NCI-H1105 (cell line): ENCODE data around the gene FAF2.

Experiments used
- DNase-seq: peaks from one replicate; lab custom pipeline; 2025; lab: John Stamatoyannopoulos, UW

The FAF2 gene

GRCh38 chr5:176501333-176501732, 53.1 kb downstream of the FAF2 start:
- no peak for DNase-seq

- DNase-seq, result no peak
Observed at GRCh38 chr5:176503496-176503895, 55.3 kb downstream of the FAF2 start.

- DNase-seq, result no peak
Observed at GRCh38 chr5:176507911-176508310, 59.7 kb downstream of the FAF2 start.

- no peak for DNase-seq
Observed at GRCh38 chr5:176508603-176509002, 60.4 kb downstream of the FAF2 start.

GRCh38 chr5:176513788-176514187, 65.6 kb downstream of the FAF2 start:
- no peak for DNase-seq

GRCh38 chr5:176514244-176514950, 66.2 kb downstream of the FAF2 start:
- no peak for DNase-seq

GRCh38 chr5:176515396-176515795, 67.2 kb downstream of the FAF2 start:
- no peak for DNase-seq

- no peak for DNase-seq
Observed at GRCh38 chr5:176517053-176517661, 69.0 kb downstream of the FAF2 start.

GRCh38 chr5:176519810-176520720, 71.9 kb downstream of the FAF2 start:
- DNase-seq, result no peak

GRCh38 chr5:176521286-176521685, 73.1 kb downstream of the FAF2 start:
- no peak for DNase-seq

- DNase-seq, result no peak
Observed at GRCh38 chr5:176521699-176522263, 73.6 kb downstream of the FAF2 start.

GRCh38 chr5:176524138-176524537, 76.0 kb downstream of the FAF2 start:
- DNase-seq, result no peak

- no peak for DNase-seq
Observed at GRCh38 chr5:176524987-176525386, 76.8 kb downstream of the FAF2 start.

GRCh38 chr5:176525677-176526076, 77.5 kb downstream of the FAF2 start:
- DNase-seq, result no peak

- no peak for DNase-seq
Observed at GRCh38 chr5:176526462-176526861, 78.3 kb downstream of the FAF2 start.

- DNase-seq, result no peak
Observed at GRCh38 chr5:176527246-176528222, 79.3 kb downstream of the FAF2 start.

GRCh38 chr5:176528301-176528700, 80.1 kb downstream of the FAF2 start:
- DNase-seq, result no peak

- DNase-seq, result no peak
Observed at GRCh38 chr5:176528761-176529115, 80.6 kb downstream of the FAF2 start.

- no peak for DNase-seq
Observed at GRCh38 chr5:176529116-176529740, 81.0 kb downstream of the FAF2 start.

- no peak for DNase-seq
Observed at GRCh38 chr5:176529741-176530141, 81.6 kb downstream of the FAF2 start.
